ENCODE data around the gene OPTN.

- TF ChIP-seq POLR2AphosphoS5 (IDR thresholded peaks at IDR 0.05; ENCODE audit: borderline replicate concordance, low read depth, low read length), result no peak
- TF ChIP-seq EZH2 (IDR thresholded peaks at IDR 0.05), result no peak
Observed at GRCh38 chr10:13187135-13187534, 87.2 kb downstream of the OPTN start.
